HS-5 (cell line): ENCODE data around the gene GNL3.
"Not testable (repeated sequence)": the region's sequence is repeated elsewhere in the genome, so short reads cannot be mapped to it uniquely, and the experiment has no call there.

ENCODE experiments used
- DNase-seq: peaks from one replicate; pipeline ENCODE4 v3.0.0-alpha.2; 2012; ENCODE audit warnings: low read depth

Gene GNL3, protein sequence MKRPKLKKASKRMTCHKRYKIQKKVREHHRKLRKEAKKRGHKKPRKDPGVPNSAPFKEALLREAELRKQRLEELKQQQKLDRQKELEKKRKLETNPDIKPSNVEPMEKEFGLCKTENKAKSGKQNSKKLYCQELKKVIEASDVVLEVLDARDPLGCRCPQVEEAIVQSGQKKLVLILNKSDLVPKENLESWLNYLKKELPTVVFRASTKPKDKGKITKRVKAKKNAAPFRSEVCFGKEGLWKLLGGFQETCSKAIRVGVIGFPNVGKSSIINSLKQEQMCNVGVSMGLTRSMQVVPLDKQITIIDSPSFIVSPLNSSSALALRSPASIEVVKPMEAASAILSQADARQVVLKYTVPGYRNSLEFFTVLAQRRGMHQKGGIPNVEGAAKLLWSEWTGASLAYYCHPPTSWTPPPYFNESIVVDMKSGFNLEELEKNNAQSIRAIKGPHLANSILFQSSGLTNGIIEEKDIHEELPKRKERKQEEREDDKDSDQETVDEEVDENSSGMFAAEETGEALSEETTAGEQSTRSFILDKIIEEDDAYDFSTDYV

DNA sequence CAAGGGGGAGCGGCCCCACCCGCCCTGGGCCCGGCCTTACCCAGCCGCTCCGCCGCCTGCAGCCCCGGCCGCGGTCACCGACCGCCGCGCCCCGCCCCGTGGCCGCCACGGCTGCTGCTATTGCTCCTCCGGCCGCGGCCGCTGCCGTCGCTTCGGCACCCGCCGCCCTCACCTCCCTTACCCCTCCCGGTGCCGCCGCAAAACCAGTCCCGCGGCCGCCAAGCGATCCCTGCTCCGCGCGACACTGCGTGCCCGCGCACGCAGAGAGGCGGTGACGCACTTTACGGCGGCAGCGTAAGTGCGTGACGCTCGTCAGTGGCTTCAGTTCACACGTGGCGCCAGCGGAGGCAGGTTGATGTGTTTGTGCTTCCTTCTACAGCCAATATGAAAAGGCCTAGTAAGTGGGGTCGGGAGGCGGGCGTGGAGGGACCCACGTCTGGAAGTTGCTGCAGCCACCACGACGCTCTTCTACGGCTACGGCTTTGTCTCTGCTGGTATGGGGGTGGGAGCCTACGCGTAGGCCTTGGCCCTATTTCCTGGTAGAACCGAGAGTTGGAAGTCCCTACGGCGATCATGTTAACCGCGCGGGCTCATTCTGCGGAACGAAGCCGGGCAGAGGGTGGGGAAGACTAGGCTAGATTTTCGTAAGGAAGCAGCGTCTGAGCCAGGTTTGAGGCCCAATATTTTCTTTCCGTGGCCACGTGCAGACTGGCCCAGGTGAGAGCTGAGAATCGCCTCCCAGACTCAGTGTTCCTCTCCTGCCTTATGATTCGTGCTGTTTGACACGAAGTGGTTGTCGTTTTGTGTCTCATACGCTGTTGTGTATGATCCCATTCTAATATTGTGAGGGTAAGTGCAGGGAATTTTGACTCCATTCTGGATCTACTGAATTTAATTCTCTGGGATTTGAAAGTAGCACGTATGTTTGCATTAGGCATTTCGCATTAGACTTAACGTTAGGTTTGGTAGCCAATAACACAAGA, at the start of gene GNL3, which contains the start of gene PBRM1:
GNL3 (plus strand) TSS at position 324 of the 983 bp plus-strand sequence; CDS start at position 385, 61 bp downstream.
PBRM1 (minus strand) TSS at position 205 of the 983 bp plus-strand sequence.
- DNase-seq = peak; percentile 68

DNA sequence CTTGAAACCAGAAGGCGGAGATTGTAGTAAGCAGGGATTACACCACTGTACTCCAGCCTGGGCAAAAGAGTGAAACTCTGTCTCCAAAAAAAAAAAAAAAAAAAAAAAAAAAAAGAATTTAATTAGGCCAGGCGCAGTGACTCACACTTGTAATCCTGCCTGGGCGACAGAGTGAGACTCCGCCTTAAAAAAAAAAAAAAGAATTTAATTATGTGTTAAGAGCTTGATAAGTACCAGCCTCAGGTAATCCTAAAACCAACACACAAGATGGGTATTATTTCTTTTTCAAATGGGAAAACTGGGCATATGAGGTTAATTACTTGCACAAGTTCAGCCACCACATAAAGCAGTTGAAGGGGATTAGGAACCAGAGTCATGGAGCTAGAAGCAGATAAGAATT, 49.2 kb upstream of the GNL3 start:
- no peak for DNase-seq

DNA sequence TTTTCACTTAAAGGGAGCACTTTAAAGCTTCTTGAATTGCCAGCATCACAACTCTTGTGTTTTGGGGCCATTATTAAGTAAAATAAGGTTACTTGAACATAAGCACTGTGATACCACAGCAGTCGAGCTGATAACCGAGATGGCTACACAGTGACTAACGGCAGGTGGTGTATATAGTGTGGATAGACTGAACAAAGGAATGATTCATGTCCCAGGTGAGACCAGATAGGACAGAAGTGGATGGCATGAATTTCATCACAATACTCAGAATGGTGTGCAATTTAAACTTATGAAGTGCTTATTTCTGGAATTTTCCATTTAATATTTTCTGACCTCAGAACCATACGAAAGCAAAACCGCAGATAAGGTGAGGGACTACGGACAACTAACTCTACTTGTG, 40.3 kb upstream of the GNL3 start:
- DNase-seq = no peak

DNA sequence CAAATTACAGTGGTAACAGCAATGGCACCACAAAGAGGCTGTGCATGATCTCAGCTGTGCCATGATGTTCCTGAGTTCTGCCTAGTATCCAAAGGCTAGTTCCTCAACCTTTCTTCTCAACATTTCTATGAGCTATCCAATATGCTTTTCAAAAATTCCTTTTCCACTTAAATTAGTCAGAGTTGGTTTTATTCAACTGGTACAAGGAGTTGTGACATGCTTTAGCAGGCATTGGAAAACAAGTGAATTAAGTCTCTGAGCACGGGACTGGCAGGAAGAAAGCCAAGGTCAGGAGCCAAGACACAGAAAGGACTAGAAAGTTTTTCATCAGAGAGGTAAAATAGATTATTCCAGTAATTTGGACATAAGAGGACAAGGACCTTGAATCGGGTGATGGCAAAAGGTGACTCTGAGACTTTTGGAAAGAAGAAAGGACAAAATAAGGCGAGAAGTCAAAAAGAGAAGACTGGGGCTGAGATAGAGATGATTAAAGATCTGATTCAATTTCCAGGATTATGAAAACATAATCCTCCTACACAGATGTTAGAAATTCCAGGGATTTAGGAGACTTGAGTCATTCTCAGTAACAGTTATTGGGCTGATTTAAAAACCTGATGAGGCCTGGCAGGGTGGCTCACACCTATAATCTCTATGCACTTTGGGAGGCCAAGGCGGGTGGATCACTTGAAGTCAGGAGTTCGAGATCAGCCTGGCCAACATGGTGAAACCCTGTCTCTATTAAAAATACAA, 36.2 kb upstream of the GNL3 start:
- peak; percentile 65 for DNase-seq

- no peak for DNase-seq
Measured at GRCh38 chr3:52650439-52650838, 35.4 kb upstream of the GNL3 start.

GRCh38 chr3:52651592-52651991, 34.2 kb upstream of the GNL3 start:
- no peak for DNase-seq

DNA sequence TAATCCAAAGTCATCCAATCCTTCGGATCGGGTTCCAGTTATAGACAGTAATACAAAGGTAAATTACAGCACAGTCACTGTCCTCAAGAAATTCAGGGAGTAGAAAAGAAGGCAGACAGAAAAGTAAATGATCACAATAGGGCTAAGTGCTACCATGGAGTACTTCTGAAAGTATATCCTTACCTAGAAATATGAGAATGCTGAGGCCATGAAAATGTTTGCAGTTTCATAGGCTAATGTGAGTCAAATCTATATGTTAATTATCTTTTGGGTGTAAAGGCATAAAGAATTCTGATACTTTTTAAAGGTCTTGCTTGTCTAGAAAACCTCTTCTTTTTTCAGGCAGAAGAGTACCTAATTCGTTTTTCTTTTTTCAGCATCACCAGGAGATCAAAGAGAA, 29.9 kb upstream of the GNL3 start:
- no peak for DNase-seq

DNA sequence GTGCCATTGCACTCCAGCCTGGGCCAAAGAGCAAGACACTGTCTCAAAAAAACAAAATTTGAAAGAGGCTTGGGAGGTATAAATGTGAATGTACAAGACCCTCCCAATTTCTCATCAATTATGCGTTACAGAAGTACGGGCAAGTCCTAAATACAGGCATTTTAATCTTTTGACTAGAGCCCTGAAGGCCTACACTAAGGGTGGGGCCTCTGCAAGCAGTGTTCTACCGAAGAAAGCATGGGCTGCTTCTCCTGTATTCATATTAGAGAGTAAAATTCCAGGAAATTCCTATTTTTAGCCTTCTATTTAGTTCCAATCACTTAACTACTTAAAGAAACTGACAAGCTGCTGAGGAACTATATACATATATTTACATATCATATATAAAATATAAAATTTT, 25.8 kb upstream of the GNL3 start:
- no peak for DNase-seq

DNA sequence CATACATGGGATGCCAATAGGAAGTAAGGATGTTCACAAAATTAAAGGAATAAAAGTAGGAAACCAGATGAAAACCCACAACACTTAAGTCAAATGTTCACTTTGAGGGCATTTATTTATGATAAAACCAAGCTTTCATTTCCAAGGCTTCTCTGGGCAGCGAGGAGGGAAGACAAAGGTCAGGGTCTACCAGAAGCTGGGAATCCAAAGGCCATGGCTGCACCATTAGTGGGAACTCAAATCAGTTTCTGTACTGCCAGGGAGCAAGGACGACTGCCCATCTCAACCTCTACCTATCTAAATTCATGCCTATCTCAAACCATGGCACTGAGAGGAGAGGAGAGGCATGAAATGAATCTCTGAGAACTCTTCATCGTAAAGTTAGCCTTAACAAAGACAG, 22.7 kb upstream of the GNL3 start:
- DNase-seq = no peak

DNA sequence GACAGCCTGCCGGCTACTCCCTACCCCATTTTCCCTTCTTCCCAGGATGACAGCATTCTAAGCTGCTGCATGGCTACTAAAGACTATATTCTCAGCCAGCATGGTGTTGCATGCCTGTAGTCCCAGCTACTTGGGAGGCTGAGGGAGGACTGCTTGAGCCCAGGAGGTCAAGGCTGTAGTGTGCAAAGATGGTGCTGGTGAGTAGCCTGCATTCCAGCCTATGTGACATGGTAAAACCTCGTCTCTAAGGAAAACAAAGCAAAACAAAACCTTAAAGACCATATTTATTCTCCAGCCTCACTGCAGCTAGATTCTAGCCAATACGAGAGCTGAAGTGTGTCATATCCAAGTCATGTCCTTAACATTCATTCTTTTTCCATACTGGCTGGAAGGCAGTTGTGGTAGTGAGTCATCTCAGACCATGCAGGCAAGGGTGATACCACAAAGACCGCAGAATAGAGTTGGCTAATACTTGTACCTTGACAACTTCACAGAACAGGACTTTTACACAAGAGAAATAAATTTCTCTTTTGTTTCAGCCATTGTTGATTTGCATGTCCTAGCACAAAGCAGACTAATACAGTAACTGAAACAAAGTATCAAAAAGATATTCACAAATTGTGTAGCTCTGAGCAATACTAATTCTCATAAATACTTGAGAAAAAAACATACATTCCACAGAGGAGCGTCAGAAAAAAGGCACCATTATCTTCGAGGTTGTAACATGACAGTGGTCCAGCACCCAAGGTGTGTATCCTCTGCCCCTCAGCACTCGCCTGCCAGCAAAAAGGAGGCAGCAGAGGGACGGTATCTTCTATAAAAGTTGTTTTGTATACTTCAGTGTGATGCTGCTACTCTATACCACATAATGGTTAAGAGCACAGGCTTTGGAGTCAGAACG, 15.0 kb upstream of the GNL3 start:
- peak; percentile 99 for DNase-seq

- no peak for DNase-seq
Measured at GRCh38 chr3:52671676-52672075, 14.2 kb upstream of the GNL3 start.

DNA sequence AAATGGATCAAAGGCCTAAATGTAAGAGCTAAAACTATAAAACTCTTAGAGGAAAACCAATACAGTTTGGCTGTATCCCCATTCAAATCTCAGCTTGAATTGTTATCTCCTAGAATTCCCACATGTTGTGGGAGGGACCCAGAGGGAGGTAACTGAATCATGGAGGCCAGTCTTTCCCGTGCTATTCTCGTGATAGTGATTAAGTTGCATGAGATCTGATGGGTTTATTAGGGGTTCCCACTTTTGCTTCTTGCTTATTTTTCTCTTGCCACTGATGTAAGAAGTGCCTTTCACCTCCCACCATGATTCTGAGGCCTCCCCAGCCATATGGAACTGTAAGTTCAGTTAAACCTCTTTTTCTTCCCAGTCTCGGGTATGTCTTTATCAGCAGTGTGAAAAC, 9.6 kb upstream of the GNL3 start:
- not testable (repeated sequence) for DNase-seq

DNA sequence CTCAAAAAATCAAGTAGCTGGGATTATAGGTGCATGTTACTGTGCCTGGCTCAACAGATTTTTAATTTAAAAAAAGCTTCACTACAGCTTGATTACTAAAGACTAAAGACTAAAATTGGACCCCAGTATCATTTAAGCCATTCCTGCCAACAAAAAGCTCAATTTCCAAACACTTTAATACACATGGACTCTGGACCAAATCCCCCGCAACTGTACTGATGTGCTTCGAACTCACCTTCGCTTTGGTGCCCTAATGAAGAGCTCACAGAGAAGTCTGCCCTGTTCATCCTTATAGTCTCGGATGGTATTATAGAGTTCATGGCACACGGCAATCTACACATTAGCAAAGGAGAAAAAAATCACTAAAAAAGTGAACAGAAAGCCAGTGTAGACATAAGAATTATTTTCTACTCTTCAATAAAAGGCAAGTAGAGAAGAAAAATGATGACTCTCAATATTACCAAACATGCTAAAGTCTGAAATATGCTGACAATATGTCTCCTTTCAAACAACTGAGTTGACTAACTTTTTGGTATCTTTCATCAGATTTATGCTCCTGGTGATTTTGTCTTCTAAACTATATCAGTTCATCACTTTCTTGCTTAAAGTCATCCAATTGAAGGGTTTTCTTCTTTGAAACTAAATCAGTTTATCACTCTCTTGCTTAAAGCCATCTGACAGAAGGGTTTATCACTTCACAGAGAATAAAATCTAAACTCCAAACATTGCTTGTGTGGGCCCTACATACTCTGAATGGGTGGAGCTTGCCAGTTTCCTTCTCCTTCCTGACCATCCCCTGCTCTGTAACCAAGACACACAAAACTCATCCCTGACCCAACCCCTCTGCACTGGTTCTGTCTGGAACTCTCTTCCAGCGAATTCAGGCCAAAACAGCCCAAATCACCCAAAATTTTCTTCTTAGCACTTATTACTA, 7.3 kb upstream of the GNL3 start:
- no peak for DNase-seq

DNA sequence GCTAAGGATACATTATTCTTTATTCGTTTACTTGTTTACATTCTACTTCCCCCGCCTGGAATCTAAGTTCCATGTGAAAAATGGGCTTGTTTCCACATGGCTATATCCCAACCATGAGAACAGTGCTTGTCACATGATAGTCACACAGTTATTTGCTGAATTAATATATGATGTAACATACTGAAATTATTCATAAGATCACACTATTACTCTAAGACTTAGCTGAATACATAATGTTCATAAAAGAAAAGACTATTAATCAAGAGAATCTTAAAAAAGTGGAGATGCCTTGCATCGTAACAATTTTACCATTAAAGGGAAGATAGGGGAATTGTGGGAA, 6.7 kb upstream of the GNL3 start:
- DNase-seq = no peak

GRCh38 chr3:52679811-52680210, 6.0 kb upstream of the GNL3 start:
- DNase-seq = no peak

GRCh38 chr3:52681596-52681995, 4.2 kb upstream of the GNL3 start:
- DNase-seq = no peak

DNA sequence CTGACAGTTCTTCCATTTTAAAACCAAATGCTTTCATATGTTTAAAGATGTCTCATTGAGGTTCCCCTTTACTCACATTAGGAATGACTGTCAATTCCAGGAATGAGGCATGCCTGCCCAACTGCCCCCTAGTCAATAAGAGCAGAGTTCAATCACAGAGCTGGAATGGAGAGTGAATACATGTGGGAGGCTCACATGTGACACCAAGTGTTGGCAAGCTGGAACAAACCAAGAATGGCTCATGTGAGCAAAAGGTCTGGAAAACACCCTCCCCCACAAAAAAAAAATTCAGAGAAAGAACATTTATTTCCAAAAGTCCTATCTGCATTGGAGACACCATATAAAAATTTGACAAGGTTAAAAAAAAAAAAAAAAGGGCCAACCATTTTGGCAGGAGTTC, 3.8 kb upstream of the GNL3 start:
- DNase-seq = peak; percentile 75

DNA sequence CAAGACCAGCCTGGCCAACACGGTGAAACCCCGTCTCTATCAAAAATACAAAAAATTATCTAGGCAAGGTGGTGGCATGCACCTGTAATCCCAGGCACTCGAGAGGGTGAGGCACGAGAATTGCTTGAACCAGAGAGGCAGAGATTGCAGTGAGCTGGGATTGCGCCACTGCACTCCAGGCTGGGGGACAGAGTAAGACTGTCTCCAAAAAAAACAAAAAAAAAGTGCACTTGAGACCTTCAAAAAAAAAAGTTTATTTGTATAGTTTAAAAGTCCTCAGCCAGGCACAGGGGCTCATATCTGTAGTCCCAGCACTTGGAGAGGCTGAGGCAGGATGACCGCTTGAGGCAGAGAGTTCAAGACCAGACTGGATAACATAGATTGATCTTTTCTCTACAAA, 2.2 kb upstream of the GNL3 start:
- no peak for DNase-seq

- no peak for DNase-seq
Measured at GRCh38 chr3:52684184-52684583, 1.6 kb upstream of the GNL3 start.

DNA sequence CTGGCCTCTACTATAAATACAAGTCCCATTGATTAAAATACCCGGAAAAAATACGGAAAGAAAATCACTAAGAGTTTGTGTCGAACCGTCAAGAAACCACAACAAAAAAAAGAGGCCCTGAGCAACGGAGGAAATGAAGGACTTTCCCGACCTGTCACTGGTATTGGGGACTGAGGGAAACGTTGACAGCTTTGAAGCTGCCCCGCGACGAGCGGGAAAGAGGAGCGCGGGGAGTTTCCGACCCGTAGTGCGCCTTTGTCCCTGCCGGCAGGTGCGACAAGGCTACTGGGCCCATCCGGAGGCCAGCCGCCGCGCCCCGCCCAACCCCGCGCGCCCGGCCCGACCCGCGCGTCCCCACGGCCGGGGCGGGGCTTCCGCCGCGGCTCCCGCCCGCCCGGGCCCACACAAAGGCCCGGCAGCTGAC, 535 bp upstream of the GNL3 start:
- DNase-seq = no peak
